Ishikawa (cell line): Measurements from ENCODE around the gene NOL9.

Source experiments
- CEBPB ChIP-seq: IDR thresholded peaks from 2 replicates; pipeline ENCODE4 v1.6.1; 2012
- CREB1 ChIP-seq: IDR thresholded peaks from 2 replicates; pipeline ENCODE4 v1.6.1; 2012; ENCODE audit warnings: low read depth
- EGR1 ChIP-seq: IDR thresholded peaks from 2 replicates; pipeline ENCODE4 v1.6.1; 2012
- EP300 ChIP-seq: IDR thresholded peaks from 2 replicates; pipeline ENCODE4 v1.6.1; 2012; ENCODE audit warnings: borderline replicate concordance
- FOXM1 ChIP-seq: IDR thresholded peaks from 2 replicates; pipeline ENCODE4 v1.6.1; 2012; ENCODE audit warnings: low read depth, borderline replicate concordance
- MAX ChIP-seq: IDR thresholded peaks from 2 replicates; pipeline ENCODE4 v1.6.1; 2012
- NFIC ChIP-seq: IDR thresholded peaks from 2 replicates; pipeline ENCODE4 v1.6.1; 2012
- RAD21 ChIP-seq: IDR thresholded peaks from 2 replicates; pipeline ENCODE4 v1.6.1; 2012; ENCODE audit warnings: low read depth
- REST ChIP-seq: IDR thresholded peaks from 2 replicates; pipeline ENCODE4 v1.6.1; 2012; ENCODE audit warnings: low read depth, mild to moderate bottlenecking
- TAF1 ChIP-seq: IDR thresholded peaks from 2 replicates; pipeline ENCODE4 v1.6.1; 2012; ENCODE audit warnings: low read depth, mild to moderate bottlenecking
- TCF12 ChIP-seq: IDR thresholded peaks from 2 replicates; pipeline ENCODE4 v1.6.1; 2012; ENCODE audit warnings: low read depth
- TEAD4 ChIP-seq: IDR thresholded peaks from 2 replicates; pipeline ENCODE4 v1.6.1; 2012
- USF1 ChIP-seq: IDR thresholded peaks from 2 replicates; pipeline ENCODE4 v1.6.1; 2012
- YY1 ChIP-seq: IDR thresholded peaks from 2 replicates; pipeline ENCODE4 v1.6.1; 2012; ENCODE audit warnings: low read depth
- ZBTB7A ChIP-seq: IDR thresholded peaks from 2 replicates; pipeline ENCODE4 v1.6.1; 2012; ENCODE audit warnings: low read depth

The NOL9 gene

GRCh38 chr1:6483017-6483760, 71.1 kb downstream of the NOL9 start:
- TF ChIP-seq TEAD4 (no peak), USF1 (peak; percentile 64; the same call in 1 of the 2 replicates), MAX (peak; percentile 21; the same call in 1 of the 2 replicates), TAF1 (no peak)

- TF ChIP-seq ZBTB7A (no peak), YY1 (no peak), MAX (no peak), EP300 (no peak), USF1 (no peak), RAD21 (no peak), CEBPB (no peak), NFIC (no peak), TEAD4 (no peak), REST (no peak), CREB1 (no peak), TCF12 (no peak), EGR1 (no peak), TAF1 (no peak), FOXM1 (no peak)
Measured at GRCh38 chr1:6481820-6482219, 72.5 kb downstream of the NOL9 start.

GRCh38 chr1:6477039-6477820, 77.1 kb downstream of the NOL9 start:
- TF ChIP-seq ZBTB7A = no peak
- no peak for TF ChIP-seq CREB1

- no peak for TF ChIP-seq CEBPB
- no peak for TF ChIP-seq NFIC
- TF ChIP-seq EP300 = no peak
- no peak for TF ChIP-seq RAD21
- no peak for TF ChIP-seq TCF12
Measured at GRCh38 chr1:6476483-6476882, 77.8 kb downstream of the NOL9 start.

- peak; percentile 56 for TF ChIP-seq RAD21
- TF ChIP-seq MAX = no peak
- TF ChIP-seq ZBTB7A = no peak
- TF ChIP-seq TAF1 = no peak
- 0 out of 2 replicates have a peak, but pooled peaks have one; percentile 40 for TF ChIP-seq EGR1
Measured at GRCh38 chr1:6475381-6476133, 78.8 kb downstream of the NOL9 start.

GRCh38 chr1:6474815-6475282, 79.5 kb downstream of the NOL9 start:
- TF ChIP-seq EP300 = no peak
- TF ChIP-seq TCF12 = no peak
- TF ChIP-seq REST = no peak
- TF ChIP-seq YY1 = no peak
- no peak for TF ChIP-seq USF1
- no peak for TF ChIP-seq NFIC
- no peak for TF ChIP-seq TEAD4
- TF ChIP-seq CREB1 = no peak
- TF ChIP-seq RAD21 = no peak
- no peak for TF ChIP-seq MAX
- TF ChIP-seq TAF1 = no peak
- no peak for TF ChIP-seq CEBPB
- TF ChIP-seq ZBTB7A = no peak
- no peak for TF ChIP-seq FOXM1
- TF ChIP-seq EGR1 = no peak
